C4-2B (cell line): Measurements from ENCODE around the gene PLD5.

Source experiments
- CTCF ChIP-seq: fragments of 450-650 bp; conservative IDR thresholded peaks from 2 replicates; pipeline ENCODE4 v1.5.1; 2017; ENCODE audit warnings: mild to moderate bottlenecking
- ZFX ChIP-seq: fragments of 450-650 bp; IDR thresholded peaks from 2 replicates; pipeline ENCODE4 v1.6.1; 2017

DNA sequence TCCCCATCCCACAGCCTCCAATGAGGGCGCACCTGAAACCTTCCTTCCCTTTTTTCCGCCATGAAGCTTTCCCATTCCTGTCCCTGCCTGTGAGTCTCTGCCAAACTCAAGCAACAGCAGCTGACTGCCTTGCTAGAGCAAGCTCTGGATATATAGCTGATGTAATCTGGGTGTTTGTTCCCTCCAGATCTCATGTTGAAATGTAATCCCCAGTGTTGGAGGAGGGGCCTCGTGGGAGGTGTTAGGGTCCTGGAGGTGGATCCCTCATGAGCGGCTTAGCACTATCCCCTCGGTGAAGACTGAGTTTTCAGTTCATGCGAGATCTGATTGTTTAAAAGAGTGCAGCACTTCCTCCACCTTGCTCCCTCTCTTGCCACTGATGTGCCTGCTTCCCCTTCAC lies 321.2 kb downstream of the PLD5 start:
- TF ChIP-seq CTCF (no peak), ZFX (no peak)
